Measurements from ENCODE around the gene ACTL7B.
"Not testable (repeated sequence)": the region's sequence is repeated elsewhere in the genome, so short reads cannot be mapped to it uniquely, and the experiment has no call there.

ACTL7B gene

GRCh38 chr9:108844856-108845255, 10.9 kb downstream of the ACTL7B start:
- Histone ChIP-seq H3K9me3 (ENCODE audit: control insufficient read depth, low read length) (no peaks in the 10 kb centered on the region), H3K27ac (ENCODE audit: low read length, poor library complexity, severe bottlenecking) (no peak overlapping the region), H3K79me1 (replicated peaks; ENCODE audit: low read length, poor library complexity, severe bottlenecking) (no peaks in the 10 kb centered on the region), H3K36me3 (ENCODE audit: control insufficient read depth in 1 of 2, insufficient read depth in 2 of 2, low read depth in 1 of 2, low read length in 2 of 2) (no peaks in the 10 kb centered on the region), H3K4me3 (ENCODE audit: insufficient read depth in 1 of 2, low read depth in 1 of 2, low read length in 2 of 2) (no peak overlapping the region), H3K9ac (ENCODE audit: low read length) (no peak overlapping the region), H3K27me3 (ENCODE audit: control insufficient read depth in 1 of 2, insufficient read depth in 1 of 2, low read length in 2 of 2) (no peaks in the 10 kb centered on the region), H2BK5ac (ENCODE audit: low read depth, low read length, poor library complexity, severe bottlenecking) (no peak overlapping the region), H3K4ac (ENCODE audit: low read depth in 1 of 2, low read length in 2 of 2) (no peak overlapping the region), H2BK12ac (ENCODE audit: low read length in 2 of 2) (no peak overlapping the region), H2BK15ac (ENCODE audit: low read depth, poor library complexity, severe bottlenecking) (no peak overlapping the region), H3K23ac (ENCODE audit: low read length in 2 of 2) (no peak overlapping the region), H2AK5ac (ENCODE audit: low read length, severe bottlenecking) (no peak overlapping the region), H3K18ac (ENCODE audit: low read depth in 1 of 2, low read length in 2 of 2) (no peak overlapping the region), H3K4me2 (ENCODE audit: low read length, poor library complexity, severe bottlenecking) (no peak overlapping the region), H2AFZ (ENCODE audit: low read depth, low read length) (no peak overlapping the region), H2BK120ac (ENCODE audit: low read depth, low read length) (no peak overlapping the region), H3K4me1 (ENCODE audit: control insufficient read depth, insufficient read depth, low read depth, low read length) (no peaks in the 10 kb centered on the region), H3K14ac (ENCODE audit: low read length in 2 of 2) (no peak overlapping the region), H4K8ac (ENCODE audit: low read length) (no peak overlapping the region), H4K91ac (ENCODE audit: low read length) (no peak overlapping the region)
- WGBS: 98% methylated on average over 2 of the region's 2 CpGs
- DNase-seq: no peak

GRCh38 chr9:108844391-108844790, 11.4 kb downstream of the ACTL7B start:
- no peak overlapping the region for H3K14ac ChIP-seq (ENCODE audit: low read length in 2 of 2)
- no peaks in the 10 kb centered on the region for H3K27me3 ChIP-seq (ENCODE audit: control insufficient read depth in 1 of 2, insufficient read depth in 1 of 2, low read length in 2 of 2)
- DNase-seq: no peak
- no peak overlapping the region for H3K18ac ChIP-seq (ENCODE audit: low read depth in 1 of 2, low read length in 2 of 2)
- no peak overlapping the region for H4K91ac ChIP-seq (ENCODE audit: low read length)
- no peak overlapping the region for H2BK5ac ChIP-seq (ENCODE audit: low read depth, low read length, poor library complexity, severe bottlenecking)
- H2AFZ ChIP-seq (ENCODE audit: low read depth, low read length): no peak overlapping the region
- H3K36me3 ChIP-seq (ENCODE audit: control insufficient read depth in 1 of 2, insufficient read depth in 2 of 2, low read depth in 1 of 2, low read length in 2 of 2): no peaks in the 10 kb centered on the region
- WGBS: 100% methylated on average over 1 of the region's 2 CpGs
- H3K4me3 ChIP-seq (ENCODE audit: insufficient read depth in 1 of 2, low read depth in 1 of 2, low read length in 2 of 2): no peak overlapping the region
- no peak overlapping the region for H3K9ac ChIP-seq (ENCODE audit: low read length)
- no peak overlapping the region for H2BK15ac ChIP-seq (ENCODE audit: low read depth, poor library complexity, severe bottlenecking)
- H2BK120ac ChIP-seq (ENCODE audit: low read depth, low read length): no peak overlapping the region
- no peaks in the 10 kb centered on the region for H3K9me3 ChIP-seq (ENCODE audit: control insufficient read depth, low read length)
- no peak overlapping the region for H3K4ac ChIP-seq (ENCODE audit: low read depth in 1 of 2, low read length in 2 of 2)
- no peak overlapping the region for H2BK12ac ChIP-seq (ENCODE audit: low read length in 2 of 2)
- H4K8ac ChIP-seq (ENCODE audit: low read length): no peak overlapping the region
- no peaks in the 10 kb centered on the region for H3K79me1 ChIP-seq (replicated peaks; ENCODE audit: low read length, poor library complexity, severe bottlenecking)
- H3K4me2 ChIP-seq (ENCODE audit: low read length, poor library complexity, severe bottlenecking): no peak overlapping the region
- no peak overlapping the region for H3K23ac ChIP-seq (ENCODE audit: low read length in 2 of 2)
- no peak overlapping the region for H3K27ac ChIP-seq (ENCODE audit: low read length, poor library complexity, severe bottlenecking)
- no peaks in the 10 kb centered on the region for H3K4me1 ChIP-seq (ENCODE audit: control insufficient read depth, insufficient read depth, low read depth, low read length)
- H2AK5ac ChIP-seq (ENCODE audit: low read length, severe bottlenecking): no peak overlapping the region

- Histone ChIP-seq H3K14ac (ENCODE audit: low read length in 2 of 2) (no peak overlapping the region), H3K4me1 (ENCODE audit: control insufficient read depth, insufficient read depth, low read depth, low read length) (no peaks in the 10 kb centered on the region), H2BK12ac (ENCODE audit: low read length in 2 of 2) (no peak overlapping the region), H3K18ac (ENCODE audit: low read depth in 1 of 2, low read length in 2 of 2) (no peak overlapping the region), H2AK5ac (ENCODE audit: low read length, severe bottlenecking) (no peak overlapping the region), H3K27me3 (ENCODE audit: control insufficient read depth in 1 of 2, insufficient read depth in 1 of 2, low read length in 2 of 2) (no peaks in the 10 kb centered on the region), H2BK120ac (ENCODE audit: low read depth, low read length) (no peak overlapping the region), H2BK5ac (ENCODE audit: low read depth, low read length, poor library complexity, severe bottlenecking) (no peak overlapping the region), H3K23ac (ENCODE audit: low read length in 2 of 2) (no peak overlapping the region), H4K91ac (ENCODE audit: low read length) (no peak overlapping the region), H3K36me3 (ENCODE audit: control insufficient read depth in 1 of 2, insufficient read depth in 2 of 2, low read depth in 1 of 2, low read length in 2 of 2) (no peaks in the 10 kb centered on the region), H2AFZ (ENCODE audit: low read depth, low read length) (no peak overlapping the region), H3K9me3 (ENCODE audit: control insufficient read depth, low read length) (no peaks in the 10 kb centered on the region), H3K27ac (ENCODE audit: low read length, poor library complexity, severe bottlenecking) (no peak overlapping the region), H4K8ac (ENCODE audit: low read length) (no peak overlapping the region), H3K4me2 (ENCODE audit: low read length, poor library complexity, severe bottlenecking) (no peak overlapping the region), H3K4me3 (ENCODE audit: insufficient read depth in 1 of 2, low read depth in 1 of 2, low read length in 2 of 2) (no peak overlapping the region), H3K4ac (ENCODE audit: low read depth in 1 of 2, low read length in 2 of 2) (no peak overlapping the region), H3K9ac (ENCODE audit: low read length) (no peak overlapping the region), H2BK15ac (ENCODE audit: low read depth, poor library complexity, severe bottlenecking) (no peak overlapping the region), H3K79me1 (replicated peaks; ENCODE audit: low read length, poor library complexity, severe bottlenecking) (no peaks in the 10 kb centered on the region)
- no peak for DNase-seq
- WGBS: 85% methylated on average over 15 of the region's 16 CpGs
Observed at GRCh38 chr9:108842610-108843295, 13.0 kb downstream of the ACTL7B start.

GRCh38 chr9:108839561-108839960, 16.2 kb downstream of the ACTL7B start:
- not testable (repeated sequence) for H2BK12ac ChIP-seq (ENCODE audit: low read length in 2 of 2); H4K8ac ChIP-seq (ENCODE audit: low read length); H2AK5ac ChIP-seq (ENCODE audit: low read length, severe bottlenecking); H3K27ac ChIP-seq (ENCODE audit: low read length, poor library complexity, severe bottlenecking); H3K79me1 ChIP-seq (replicated peaks; ENCODE audit: low read length, poor library complexity, severe bottlenecking); DNase-seq; H3K4me1 ChIP-seq (ENCODE audit: control insufficient read depth, insufficient read depth, low read depth, low read length); H3K4me3 ChIP-seq (ENCODE audit: insufficient read depth in 1 of 2, low read depth in 1 of 2, low read length in 2 of 2); H3K18ac ChIP-seq (ENCODE audit: low read depth in 1 of 2, low read length in 2 of 2); H3K9ac ChIP-seq (ENCODE audit: low read length); H3K36me3 ChIP-seq (ENCODE audit: control insufficient read depth in 1 of 2, insufficient read depth in 2 of 2, low read depth in 1 of 2, low read length in 2 of 2); H2BK120ac ChIP-seq (ENCODE audit: low read depth, low read length); H3K23ac ChIP-seq (ENCODE audit: low read length in 2 of 2); H2BK5ac ChIP-seq (ENCODE audit: low read depth, low read length, poor library complexity, severe bottlenecking); H2BK15ac ChIP-seq (ENCODE audit: low read depth, poor library complexity, severe bottlenecking); H4K91ac ChIP-seq (ENCODE audit: low read length); H3K4me2 ChIP-seq (ENCODE audit: low read length, poor library complexity, severe bottlenecking); H3K27me3 ChIP-seq (ENCODE audit: control insufficient read depth in 1 of 2, insufficient read depth in 1 of 2, low read length in 2 of 2); H3K4ac ChIP-seq (ENCODE audit: low read depth in 1 of 2, low read length in 2 of 2); H2AFZ ChIP-seq (ENCODE audit: low read depth, low read length); H3K9me3 ChIP-seq (ENCODE audit: control insufficient read depth, low read length); H3K14ac ChIP-seq (ENCODE audit: low read length in 2 of 2)
- WGBS: 91% methylated on average over 5 of the region's 5 CpGs
